MM.1S (cell line): Measurements from ENCODE around the gene OAS2.

Experiments used
- EZH2 ChIP-seq: fragments of 300-600 bp; sonication (generic); optimal IDR thresholded peaks from 2 replicates; pipeline ENCODE3; 2017; ENCODE audit warnings: low read depth, mild to moderate bottlenecking, antibody characterized with exemption, low read length, mixed read lengths
- EZH2phosphoT487 ChIP-seq: fragments of 300-600 bp; sonication (generic); IDR thresholded peaks from 2 replicates; pipeline ENCODE4 v1.6.1; 2018; ENCODE audit warnings: antibody characterized with exemption, low read length
- TF ChIP-seq, protein P1 (sequence below): fragments of 300-600 bp; sonication (generic); IDR thresholded peaks from 2 replicates; pipeline ENCODE4 v1.5.1; 2016; ENCODE audit warnings: antibody characterized with exemption, low read length, mixed read lengths

GRCh38 chr12:112965643-112966042 lies 12.7 kb upstream of the OAS2 start:
- TF ChIP-seq, protein P1, sequence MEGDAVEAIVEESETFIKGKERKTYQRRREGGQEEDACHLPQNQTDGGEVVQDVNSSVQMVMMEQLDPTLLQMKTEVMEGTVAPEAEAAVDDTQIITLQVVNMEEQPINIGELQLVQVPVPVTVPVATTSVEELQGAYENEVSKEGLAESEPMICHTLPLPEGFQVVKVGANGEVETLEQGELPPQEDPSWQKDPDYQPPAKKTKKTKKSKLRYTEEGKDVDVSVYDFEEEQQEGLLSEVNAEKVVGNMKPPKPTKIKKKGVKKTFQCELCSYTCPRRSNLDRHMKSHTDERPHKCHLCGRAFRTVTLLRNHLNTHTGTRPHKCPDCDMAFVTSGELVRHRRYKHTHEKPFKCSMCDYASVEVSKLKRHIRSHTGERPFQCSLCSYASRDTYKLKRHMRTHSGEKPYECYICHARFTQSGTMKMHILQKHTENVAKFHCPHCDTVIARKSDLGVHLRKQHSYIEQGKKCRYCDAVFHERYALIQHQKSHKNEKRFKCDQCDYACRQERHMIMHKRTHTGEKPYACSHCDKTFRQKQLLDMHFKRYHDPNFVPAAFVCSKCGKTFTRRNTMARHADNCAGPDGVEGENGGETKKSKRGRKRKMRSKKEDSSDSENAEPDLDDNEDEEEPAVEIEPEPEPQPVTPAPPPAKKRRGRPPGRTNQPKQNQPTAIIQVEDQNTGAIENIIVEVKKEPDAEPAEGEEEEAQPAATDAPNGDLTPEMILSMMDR: no peak
- TF ChIP-seq EZH2 (no peak), EZH2phosphoT487 (no peak)
